Endothelial cell of umbilical vein (primary cell): ENCODE measurements around the gene RELT. TPM values are rescaled to one million over a fixed set of nuclear protein-coding genes. Genes with fewer than 3 reads are reported as not detected.

Source experiments
- BruUV-seq: library from RNA; stranded (reverse); fragments of 400-500 nt; replicated peaks from 2 replicates; lab custom pipeline; 2021; lab: Mats Ljungman, UMichigan
- CTCF ChIA-PET: fragments of 300-600, 350-600 bp; sonication (Branson Sonifier 250); formaldehyde crosslinking; loops from one replicate; lab custom pipeline; 2021; ENCODE audit warnings: antibody characterized with exemption, inconsistent platforms; lab: Charles Lee
- POLR2A ChIA-PET: fragments of 300-600, 350-600 bp; sonication (Branson Sonifier 250); formaldehyde crosslinking; loops from one replicate; lab custom pipeline; 2021; ENCODE audit warnings: antibody characterized with exemption, inconsistent platforms; lab: Charles Lee
- DNase-seq: peaks from one replicate; pipeline ENCODE4 v3.0.0-alpha.2; 2011; ENCODE audit warnings: low read depth, low spot score
- FAIRE-seq: peaks from 2 replicates; lab custom pipeline; 2011; peaks lifted over from hg19 to GRCh38; lab: Jason Lieb, UNC
- H2AFZ ChIP-seq: 2 replicates; pipeline ENCODE4 v1.6.0; 2012; ENCODE audit warnings: low read depth, low read length, control low read depth, inconsistent platforms
- H3K27ac ChIP-seq: 2 replicates; pipeline ENCODE4 v1.5.1; 2011; ENCODE audit warnings: low read depth, mild to moderate bottlenecking, control low read depth, low read length, moderate library complexity; ENCODE audit not compliant: insufficient read depth
- H3K27me3 ChIP-seq, 2 experiments: 2 replicates each; pipeline versions ENCODE4 v1.6.0 to v1.6.1; 2011; ENCODE audit warnings: low read length in 2 of 2, mixed read lengths in 1 of 2; ENCODE audit not compliant: control insufficient read depth in 2 of 2, insufficient read depth in 2 of 2
- H3K36me3 ChIP-seq, 2 experiments: 2 replicates in 1 of 2; 3 replicates in 1 of 2; pipeline ENCODE4 v1.5.1; 2011; ENCODE audit warnings: low read length in 2 of 2, mild to moderate bottlenecking in 1 of 2, moderate library complexity in 1 of 2; ENCODE audit not compliant: control insufficient read depth in 2 of 2, insufficient read depth in 2 of 2; ENCODE audit errors: extremely low read depth in 1 of 2
- H3K4me1 ChIP-seq: 3 replicates; pipeline ENCODE4 v1.5.1; 2011; ENCODE audit warnings: mild to moderate bottlenecking, low read length; ENCODE audit not compliant: control insufficient read depth, insufficient read depth; ENCODE audit errors: extremely low read depth
- H3K4me2 ChIP-seq: 2 replicates; pipeline ENCODE4 v1.6.1; 2011; ENCODE audit warnings: low read length, control low read depth, mixed read lengths; ENCODE audit not compliant: insufficient read depth
- H3K4me3 ChIP-seq, 3 experiments: fragments of 200-600 bp in 1 of 3; sonication (generic), shearing (Covaris generic) in 1 of 3; replicated peaks in 1 of 3; 2 replicates each; pipeline ENCODE4 v1.5.1; 2011 to 2016; ENCODE audit warnings: control low read depth in 3 of 3, low read length in 3 of 3, mild to moderate bottlenecking in 2 of 3, inconsistent platforms in 1 of 3, low read depth in 1 of 3, moderate library complexity in 1 of 3; ENCODE audit not compliant: insufficient read depth in 1 of 3
- H3K79me2 ChIP-seq: 2 replicates; pipeline ENCODE4 v1.6.0; 2012; ENCODE audit warnings: low read length, inconsistent platforms; ENCODE audit not compliant: control insufficient read depth, insufficient read depth
- H3K9ac ChIP-seq: replicated peaks from 2 replicates; pipeline ENCODE3; 2011; ENCODE audit warnings: low read length, control low read depth; ENCODE audit not compliant: insufficient read depth; ENCODE audit errors: extremely low read depth
- H3K9me1 ChIP-seq: replicated peaks from 3 replicates; pipeline ENCODE4 v1.6.0; 2011; ENCODE audit warnings: mild to moderate bottlenecking, low read length; ENCODE audit not compliant: control insufficient read depth, insufficient read depth; ENCODE audit errors: extremely low read depth
- H3K9me3 ChIP-seq: replicated peaks from 2 replicates; pipeline ENCODE4 v1.5.1; 2012; ENCODE audit warnings: low read length, inconsistent platforms; ENCODE audit not compliant: control insufficient read depth, insufficient read depth
- H4K20me1 ChIP-seq: replicated peaks from 2 replicates; pipeline ENCODE3; 2011; ENCODE audit warnings: mild to moderate bottlenecking, low read length; ENCODE audit not compliant: control insufficient read depth, insufficient read depth; ENCODE audit errors: extremely low read depth
- CTCF ChIP-seq, 2 donors: IDR thresholded peaks; 1 replicate in 1 of 2; 2 replicates in 1 of 2; pipeline ENCODE4 v1.5.1; 2011; ENCODE audit warnings: low read length in 2 of 2, mild to moderate bottlenecking in 2 of 2, moderate library complexity in 2 of 2, control low read depth in 1 of 2, inconsistent platforms in 1 of 2, low read depth in 1 of 2; ENCODE audit not compliant: insufficient read depth in 1 of 2; ENCODE audit errors: extremely low read depth in 1 of 2
- EZH2 ChIP-seq: IDR thresholded peaks from 2 replicates; pipeline ENCODE4 v1.6.1; 2012; ENCODE audit warnings: borderline replicate concordance, low read depth, mild to moderate bottlenecking, moderate library complexity, low read length, inconsistent platforms; ENCODE audit not compliant: severe bottlenecking
- FOS ChIP-seq: IDR thresholded peaks from 2 replicates; pipeline ENCODE4 v1.6.1; 2011; ENCODE audit warnings: mild to moderate bottlenecking, low read length, moderate library complexity, borderline replicate concordance; ENCODE audit not compliant: insufficient read depth
- GATA2 ChIP-seq: IDR thresholded peaks from 2 replicates; pipeline ENCODE4 v1.7.0; 2011; ENCODE audit warnings: low read depth, mild to moderate bottlenecking, moderate library complexity, mixed read lengths, low read length; ENCODE audit not compliant: insufficient read length, insufficient read depth
- JUN ChIP-seq: IDR thresholded peaks from 2 replicates; pipeline ENCODE4 v1.6.1; 2011; ENCODE audit warnings: borderline replicate concordance, low read depth; ENCODE audit not compliant: insufficient read length, insufficient read depth
- MAX ChIP-seq: IDR thresholded peaks from 2 replicates; pipeline ENCODE4 v1.6.1; 2011; ENCODE audit not compliant: insufficient read depth, insufficient read length
- MYC ChIP-seq: IDR thresholded peaks from one replicate; pipeline ENCODE4 v1.6.1; 2011; ENCODE audit warnings: mild to moderate bottlenecking, low read depth, low read length
- POLR2A ChIP-seq: IDR thresholded peaks from 2 replicates; pipeline ENCODE4 v1.6.1; 2012; ENCODE audit warnings: low read depth, mild to moderate bottlenecking, control low read depth, low read length
- POLR2AphosphoS5 ChIP-seq: IDR thresholded peaks from 2 replicates; pipeline ENCODE4 v1.6.1; 2012; ENCODE audit warnings: low read depth, mild to moderate bottlenecking, control low read depth, low read length, moderate library complexity; ENCODE audit not compliant: insufficient read depth
- dilution Hi-C: fragments of 300-500 bp; cut with MboI; formaldehyde crosslinking; loops from one replicate; pipeline ENCODE4 v1.15.0; 2019; ENCODE audit warnings: low sequenced_read_pairs; ENCODE audit not compliant: extremely low pct_ligation_motif_present
- intact Hi-C: fragments of 100-400 bp; cut with micrococcal nuclease; formaldehyde crosslinking; loops from one replicate; pipeline ENCODE4 v1.10.0; 2022
- polyA plus RNA-seq, 4 experiments: library from polyadenylated mRNA; depleted of rRNA in 3 of 4; stranded (reverse) in 3 of 4; unstranded in 1 of 4; fragments of >200 nt; gene quantifications; 2 replicates each; pipeline versions ENCODE4 v1.2.1 to v1.2.3, GENCODE V29; 2011 to 2012; ENCODE audit warnings: missing spikeins in 1 of 4
- total RNA-seq: library from RNA; stranded (reverse); gene quantifications from 2 replicates; pipeline ENCODE4 v1.2.3, GENCODE V29; 2021

The RELT gene
- total and polyA plus RNA-seq, 2 donors (not counting 3 experiments of a cell fraction or from before 2014, with no cell fraction given): 6.7 to 13.1 TPM

GRCh38 chr11:73376803-73377629, 817 bp downstream of the RELT start:
- H4K20me1 ChIP-seq: no peaks in the 10 kb centered on the region
- FAIRE-seq: peak; percentile 76
- no peaks in the 10 kb centered on the region for H3K9me1 ChIP-seq
- peak overlapping the region; percentile 47 to 80 (median 49) for H3K4me3 ChIP-seq
- no peaks in the 10 kb centered on the region for H3K36me3 ChIP-seq
- dilution Hi-C loops (no loop called here), intact Hi-C loops (loop anchor here (1.0 to 10.0 kb wide), 4 partner anchors 8 to 552 kb away; no protein-coding TSS in a partner anchor)
- ChIA-PET CTCF (interaction anchor here (1.0 to 3.1 kb wide), 4 partner anchors 16 to 82 kb away, joined by 3 to 18 read pairs (median 6); no protein-coding TSS in a partner anchor), POLR2A (no interaction called here)
- peak overlapping the region; percentile 75 for H3K27ac ChIP-seq
- TSS peak; percentile 94 for BruUV-seq
- H3K4me2 ChIP-seq: peak overlapping the region; percentile 2
- H3K9me3 ChIP-seq: no peaks in the 10 kb centered on the region
- H3K9ac ChIP-seq: peak overlapping the region; percentile 82
- peak; percentile 59 for DNase-seq
- H2AFZ ChIP-seq: peak overlapping the region; percentile 41
- TF ChIP-seq EZH2 (no peak), POLR2A (peak; percentile 57), MYC (no peak), MAX (no peak), JUN (no peak), GATA2 (no peak), FOS (no peak), POLR2AphosphoS5 (peak; percentile 64), CTCF (IDR thresholded peaks at IDR 0.05; ENCODE audit: extremely low read depth in 1 of 2, insufficient read depth in 1 of 2, low read depth in 1 of 2, low read length in 2 of 2) (no peak)
- H3K4me1 ChIP-seq: peaks cover 2% of the 10 kb centered on the region
- peaks cover 56% of the 10 kb centered on the region for H3K79me2 ChIP-seq
- no peaks in the 10 kb centered on the region for H3K27me3 ChIP-seq
